Activated naive CD4-positive, alpha-beta T cell treated with anti-CD3 and anti-CD28 coated beads for 36 hours (primary cell): ENCODE measurements around the gene OTOG. TPM values are rescaled to one million over a fixed set of nuclear protein-coding genes. Genes with fewer than 3 reads are reported as not detected.

Experiments
- CTCF ChIA-PET: fragments of 350-600 bp; sonication (Branson Sonifier 250); formaldehyde crosslinking; loops from one replicate; lab custom pipeline; 2021; ENCODE audit warnings: antibody characterized with exemption; lab: Charles Lee
- DNase-seq: peaks from one replicate; pipeline ENCODE4 v3.0.0-alpha.2; 2020
- H3K27ac Mint-ChIP-seq: one replicate; pipeline ENCODE4 v1.8.0; 2021; ENCODE audit warnings: mild to moderate bottlenecking, mixed read lengths
- H3K27me3 Mint-ChIP-seq: one replicate; pipeline ENCODE4 v1.8.0; 2021; ENCODE audit warnings: low read depth, mixed read lengths
- H3K36me3 Mint-ChIP-seq: one replicate; pipeline ENCODE4 v1.8.0; 2021; ENCODE audit warnings: low read depth, mixed read lengths
- H3K4me1 Mint-ChIP-seq: one replicate; pipeline ENCODE4 v1.8.0; 2021; ENCODE audit warnings: low read depth, mixed read lengths
- H3K4me3 Mint-ChIP-seq: one replicate; pipeline ENCODE4 v1.8.0; 2021; ENCODE audit warnings: mild to moderate bottlenecking, moderate library complexity, mixed read lengths
- H3K9me3 Mint-ChIP-seq: one replicate; pipeline ENCODE4 v1.8.0; 2021; ENCODE audit warnings: mixed read lengths
- intact Hi-C: fragments of 100-400 bp; cut with micrococcal nuclease; formaldehyde crosslinking; loops from one replicate; pipeline ENCODE4 v1.15.1; 2023
- total RNA-seq, 2 experiments: library from RNA; stranded (reverse); gene quantifications; one replicate each; pipeline ENCODE4 v1.2.3, GENCODE V29; 2021

Gene OTOG
- total RNA-seq, 2 experiments from 2014 or later = not detected

DNA sequence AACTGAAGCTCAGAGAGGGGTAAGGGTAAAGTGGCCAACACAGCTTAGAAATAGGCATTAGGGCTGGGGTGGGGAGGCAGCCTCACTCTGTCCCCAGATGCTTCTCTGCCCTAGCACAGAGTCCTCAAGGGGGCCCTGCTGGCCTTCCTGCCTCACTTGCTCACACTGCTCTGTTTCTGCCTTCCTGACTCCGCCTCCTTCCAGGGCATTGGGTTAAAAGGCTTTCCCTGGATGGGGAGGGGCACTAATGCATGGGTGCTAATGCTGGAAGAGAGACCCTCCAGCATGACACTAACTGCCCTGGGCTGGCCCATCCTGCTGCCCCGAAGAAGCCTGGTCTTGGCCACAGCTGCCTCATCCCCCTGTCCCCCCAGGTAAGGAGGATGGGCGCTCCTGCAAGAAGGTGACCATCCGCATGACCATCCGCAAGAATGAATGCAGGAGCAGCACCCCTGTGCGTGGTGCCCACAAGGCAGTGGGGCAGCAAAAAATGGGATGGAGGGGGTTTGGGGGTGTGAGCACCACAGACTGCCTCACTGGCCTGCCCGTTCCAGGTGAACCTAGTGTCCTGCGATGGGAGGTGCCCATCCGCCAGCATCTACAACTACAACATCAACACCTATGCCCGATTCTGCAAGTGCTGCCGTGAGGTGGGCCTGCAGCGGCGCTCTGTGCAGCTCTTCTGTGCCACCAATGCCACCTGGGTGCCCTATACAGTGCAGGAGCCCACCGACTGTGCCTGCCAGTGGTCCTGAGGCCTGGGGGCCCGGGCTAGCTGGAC lies 98.3 kb downstream of the OTOG start:
- Mint-ChIP-seq H3K27ac (no peak overlapping the region), H3K27me3 (peaks cover 14% of the 10 kb centered on the region), H3K4me1 (no peaks in the 10 kb centered on the region), H3K36me3 (no peaks in the 10 kb centered on the region), H3K9me3 (peaks cover 2% of the 10 kb centered on the region), H3K4me3 (no peak overlapping the region)
- CTCF ChIA-PET = no interaction called here
- intact Hi-C loops = no loop called here
- no peak for DNase-seq

DNA sequence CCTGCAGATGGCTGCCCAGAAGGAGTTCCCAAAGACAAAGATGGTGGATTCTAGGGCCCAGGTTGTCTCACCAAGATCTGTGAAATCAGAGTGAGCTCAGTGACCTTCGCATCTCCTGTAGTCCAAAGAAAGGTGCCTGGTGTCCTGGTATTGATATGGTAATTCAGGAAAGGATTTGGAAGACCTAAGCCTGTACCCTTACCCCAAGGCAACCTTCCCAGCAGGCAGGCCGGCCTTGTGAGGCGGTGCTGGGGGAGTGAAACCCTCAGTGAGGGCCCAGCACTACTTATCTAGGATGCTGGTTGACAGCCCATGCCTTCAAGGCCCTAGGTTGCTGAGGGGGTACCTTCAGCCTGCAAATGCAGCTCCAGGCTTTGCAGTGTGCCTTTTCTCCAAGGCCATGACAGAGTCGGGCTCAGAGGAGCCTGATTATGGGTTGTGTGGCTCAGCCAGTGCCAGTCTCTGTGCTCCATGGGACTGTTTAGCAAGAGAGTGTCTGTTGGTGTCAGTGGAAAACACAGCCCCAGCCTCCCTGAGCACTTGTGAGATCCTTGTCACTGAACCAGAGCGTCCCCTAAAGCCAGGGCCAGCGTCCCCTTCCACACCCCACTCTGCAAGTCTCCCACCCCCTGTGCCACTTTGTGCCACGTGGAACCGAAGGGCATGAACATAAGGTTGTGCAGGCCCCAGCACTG lies 99.5 kb downstream of the OTOG start:
- Mint-ChIP-seq H3K36me3 (no peaks in the 10 kb centered on the region), H3K27ac (no peak overlapping the region), H3K4me1 (no peaks in the 10 kb centered on the region), H3K27me3 (peaks cover 20% of the 10 kb centered on the region), H3K4me3 (no peak overlapping the region), H3K9me3 (peaks cover 2% of the 10 kb centered on the region)
- no peak for DNase-seq
- intact Hi-C loops = no loop called here
- CTCF ChIA-PET = no interaction called here

DNA sequence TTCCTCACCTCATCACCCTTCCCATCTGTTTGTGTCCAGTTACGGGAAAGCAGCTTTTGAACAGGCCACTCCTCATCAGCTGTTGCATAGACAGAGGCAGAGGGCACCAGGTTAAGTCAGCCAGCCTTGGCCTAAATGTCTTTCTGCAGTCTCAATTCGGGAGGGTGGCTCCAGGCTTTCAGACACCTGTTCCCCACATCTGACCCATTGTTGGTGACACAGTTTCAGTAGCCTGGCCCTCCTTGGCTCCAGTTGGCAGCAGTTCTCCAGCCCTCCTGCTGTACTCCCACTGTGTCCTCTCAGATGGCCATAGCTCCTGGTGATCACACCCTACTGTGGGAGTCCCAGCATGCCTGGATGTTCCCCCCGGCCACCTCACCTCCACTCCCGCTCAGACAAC lies 101.5 kb downstream of the OTOG start:
- Mint-ChIP-seq H3K4me1 (no peaks in the 10 kb centered on the region), H3K4me3 (no peak overlapping the region), H3K27me3 (peaks cover 20% of the 10 kb centered on the region), H3K9me3 (peaks cover 2% of the 10 kb centered on the region), H3K36me3 (no peaks in the 10 kb centered on the region), H3K27ac (no peak overlapping the region)
- DNase-seq = no peak
- intact Hi-C loops = no loop called here
- CTCF ChIA-PET = no interaction called here

DNA sequence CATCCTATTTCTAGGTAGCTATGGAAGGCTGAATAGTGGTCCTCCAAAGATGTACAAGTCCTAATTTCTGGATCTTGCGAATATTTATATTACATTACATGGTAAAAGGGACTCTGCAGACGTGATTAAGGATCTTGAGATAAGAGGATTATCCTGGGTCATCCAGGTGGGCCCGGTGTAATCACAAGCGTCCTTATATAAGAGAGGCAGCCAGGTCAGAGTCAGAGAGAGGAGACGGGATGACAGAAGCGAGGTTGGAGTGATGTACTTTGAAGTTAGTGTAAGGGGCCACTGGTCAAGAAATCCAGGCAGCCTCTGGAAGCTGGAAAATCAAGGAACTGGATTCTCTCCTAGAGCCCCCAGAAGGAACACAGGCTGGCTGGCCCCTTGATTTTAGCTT lies 102.2 kb downstream of the OTOG start:
- no peaks in the 10 kb centered on the region for H3K36me3 Mint-ChIP-seq
- CTCF ChIA-PET = no interaction called here

DNA sequence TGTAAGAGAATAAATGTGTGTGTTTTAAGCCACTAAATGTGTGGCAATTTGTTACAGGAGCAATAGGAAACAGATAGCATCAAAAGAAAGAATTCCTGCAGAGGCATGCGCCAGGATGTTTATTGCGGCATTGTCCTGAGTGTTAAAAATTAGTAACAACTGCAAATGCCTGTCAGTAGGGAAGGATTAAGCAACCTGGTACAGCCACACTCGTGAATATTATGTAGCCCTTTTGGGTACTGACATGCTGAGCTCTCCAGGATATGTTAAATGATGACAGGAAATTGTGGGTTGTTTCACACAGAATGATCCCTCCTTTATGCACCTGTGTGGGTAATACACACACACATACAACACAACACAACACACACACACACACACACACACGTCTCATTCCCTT lies 102.6 kb downstream of the OTOG start:
- CTCF ChIA-PET = no interaction called here
- H3K27me3 Mint-ChIP-seq = peaks cover 20% of the 10 kb centered on the region

More for the DNA sequence above, 102.2 kb downstream of the OTOG start:
- no peak for DNase-seq
- no peaks in the 10 kb centered on the region for H3K4me1 Mint-ChIP-seq
- peaks cover 20% of the 10 kb centered on the region for H3K27me3 Mint-ChIP-seq
- peaks cover 2% of the 10 kb centered on the region for H3K9me3 Mint-ChIP-seq
- no peak overlapping the region for H3K27ac Mint-ChIP-seq
- no peak overlapping the region for H3K4me3 Mint-ChIP-seq
- intact Hi-C loops = no loop called here

DNA sequence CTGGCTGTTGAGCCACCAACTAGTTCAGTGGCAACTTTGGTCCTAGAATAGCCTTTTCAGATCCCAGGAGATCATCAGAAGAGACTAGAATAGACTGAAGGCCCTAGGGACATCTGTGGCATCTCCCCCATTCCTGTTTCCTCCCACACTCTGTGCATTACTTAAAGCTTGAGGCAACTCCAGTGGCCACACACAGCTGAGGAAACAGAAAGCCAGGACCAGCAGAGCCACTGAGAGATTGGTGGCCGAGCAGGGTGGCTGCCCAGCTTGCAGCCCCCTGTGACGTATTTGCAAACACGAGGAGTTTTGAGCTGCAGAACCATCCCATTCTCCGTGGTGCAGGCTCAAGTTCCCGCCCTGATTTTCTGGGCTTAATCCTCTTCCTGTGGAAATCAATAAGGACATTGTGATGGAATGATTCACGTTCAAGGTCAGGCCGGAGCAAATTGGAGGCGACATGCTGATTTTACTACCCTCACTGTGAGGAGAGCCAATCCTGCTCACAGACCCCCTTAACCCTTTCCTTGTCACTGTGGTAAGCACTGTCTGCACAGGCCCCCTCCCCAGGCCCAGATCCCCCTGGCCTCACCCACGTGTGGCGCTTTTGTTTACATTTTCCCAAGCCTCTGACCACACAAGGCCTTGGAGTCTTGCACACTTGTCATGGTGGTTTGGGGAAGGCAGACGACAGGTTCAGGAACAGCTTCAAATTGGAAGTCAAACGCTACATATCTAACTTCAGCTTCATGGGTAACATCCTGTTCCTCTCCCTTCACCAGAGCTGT lies 103.3 kb downstream of the OTOG start:
- CTCF ChIA-PET = no interaction called here
- Mint-ChIP-seq H3K9me3 (peaks cover 6% of the 10 kb centered on the region), H3K27me3 (peaks cover 20% of the 10 kb centered on the region), H3K4me3 (no peak overlapping the region), H3K36me3 (no peaks in the 10 kb centered on the region), H3K27ac (no peak overlapping the region), H3K4me1 (no peaks in the 10 kb centered on the region)
- DNase-seq = no peak
- intact Hi-C loops = no loop called here

More for the DNA sequence above, 102.6 kb downstream of the OTOG start:
- intact Hi-C loops = no loop called here
- H3K36me3 Mint-ChIP-seq = no peaks in the 10 kb centered on the region
- peaks cover 2% of the 10 kb centered on the region for H3K9me3 Mint-ChIP-seq
- H3K27ac Mint-ChIP-seq = no peak overlapping the region
- no peaks in the 10 kb centered on the region for H3K4me1 Mint-ChIP-seq
- no peak overlapping the region for H3K4me3 Mint-ChIP-seq
- DNase-seq = no peak

DNA sequence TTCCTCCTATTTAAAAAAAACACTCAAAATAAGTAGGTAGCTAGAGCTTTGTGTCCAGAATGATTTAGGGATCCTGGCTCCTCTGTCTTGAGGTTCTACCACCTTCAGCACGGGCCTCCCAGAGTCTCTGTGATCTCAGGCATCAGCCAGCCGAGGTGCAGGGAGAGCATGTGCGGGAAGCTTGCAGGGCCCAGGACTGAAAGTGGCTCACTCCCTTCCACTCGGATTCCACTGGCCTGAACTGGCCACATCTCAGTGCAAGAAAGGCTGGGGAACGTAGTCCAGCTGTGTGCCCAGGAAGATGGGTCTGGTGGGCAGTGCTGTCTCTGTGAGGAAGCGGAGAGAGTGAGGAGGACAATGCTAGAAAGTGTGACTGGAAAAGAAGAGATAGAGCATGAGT lies 104.0 kb downstream of the OTOG start:
- no peak overlapping the region for H3K4me3 Mint-ChIP-seq
- no peak for DNase-seq
- H3K4me1 Mint-ChIP-seq = no peaks in the 10 kb centered on the region
- peaks cover 8% of the 10 kb centered on the region for H3K9me3 Mint-ChIP-seq
- CTCF ChIA-PET = interaction anchor here (1.0 kb wide), 1 partner anchor 123 kb away, joined by 3 read pairs; no protein-coding TSS in a partner anchor
- peaks cover 20% of the 10 kb centered on the region for H3K27me3 Mint-ChIP-seq
- H3K27ac Mint-ChIP-seq = no peak overlapping the region
- intact Hi-C loops = no loop called here
- no peaks in the 10 kb centered on the region for H3K36me3 Mint-ChIP-seq

DNA sequence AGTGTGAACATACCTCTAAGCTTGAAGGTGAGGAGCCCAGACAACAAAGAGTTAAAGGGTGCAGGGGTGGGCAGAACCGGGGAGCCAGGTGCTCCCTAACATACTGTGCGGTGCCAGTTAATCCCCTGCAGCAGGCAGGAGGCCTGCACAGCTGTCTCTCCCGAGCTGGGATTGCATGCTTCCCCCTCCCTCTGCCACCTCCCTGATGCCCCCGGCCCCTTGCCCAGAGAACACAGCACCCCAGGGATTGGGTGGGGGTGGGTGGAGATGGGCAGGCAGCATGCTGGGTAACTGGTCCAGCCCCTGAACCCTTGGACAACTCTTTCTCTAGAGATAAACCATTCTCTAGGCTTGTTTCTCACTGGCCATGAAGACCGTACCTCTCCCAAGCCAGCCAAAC lies 104.6 kb downstream of the OTOG start:
- no peaks in the 10 kb centered on the region for H3K4me1 Mint-ChIP-seq
- no peak overlapping the region for H3K4me3 Mint-ChIP-seq
- intact Hi-C loops = no loop called here
- no peak overlapping the region for H3K27ac Mint-ChIP-seq
- no peaks in the 10 kb centered on the region for H3K36me3 Mint-ChIP-seq
- DNase-seq = no peak
- H3K9me3 Mint-ChIP-seq = peaks cover 8% of the 10 kb centered on the region
- peaks cover 20% of the 10 kb centered on the region for H3K27me3 Mint-ChIP-seq
- CTCF ChIA-PET = interaction anchor here (1.0 kb wide), 1 partner anchor 124 kb away, joined by 3 read pairs; no protein-coding TSS in a partner anchor

DNA sequence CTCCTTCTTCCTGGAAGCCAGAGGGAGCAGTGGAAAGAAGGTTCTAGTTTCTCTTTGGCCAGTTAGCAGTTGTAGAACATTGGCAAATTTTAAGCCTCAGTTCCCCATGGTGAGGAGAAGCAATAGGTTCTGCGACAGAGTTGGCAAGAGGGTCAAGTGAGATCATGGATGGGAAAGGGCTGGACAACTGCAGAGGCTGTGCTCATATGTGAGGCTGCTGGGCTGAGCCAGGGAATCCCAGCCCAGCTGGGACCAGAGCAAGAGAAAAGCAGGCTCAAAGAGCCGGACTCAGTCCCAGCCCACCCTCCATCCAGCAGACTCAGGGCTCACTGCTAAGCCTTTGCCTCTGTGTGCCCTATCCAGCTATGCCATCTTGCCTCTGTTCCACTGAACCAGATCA lies 105.5 kb downstream of the OTOG start:
- DNase-seq = no peak
- H3K4me1 Mint-ChIP-seq = no peaks in the 10 kb centered on the region
- H3K27ac Mint-ChIP-seq = no peak overlapping the region
- no peaks in the 10 kb centered on the region for H3K36me3 Mint-ChIP-seq
- no peak overlapping the region for H3K4me3 Mint-ChIP-seq
- intact Hi-C loops = no loop called here
- CTCF ChIA-PET = no interaction called here
- peaks cover 20% of the 10 kb centered on the region for H3K27me3 Mint-ChIP-seq
- H3K9me3 Mint-ChIP-seq = peaks cover 7% of the 10 kb centered on the region

DNA sequence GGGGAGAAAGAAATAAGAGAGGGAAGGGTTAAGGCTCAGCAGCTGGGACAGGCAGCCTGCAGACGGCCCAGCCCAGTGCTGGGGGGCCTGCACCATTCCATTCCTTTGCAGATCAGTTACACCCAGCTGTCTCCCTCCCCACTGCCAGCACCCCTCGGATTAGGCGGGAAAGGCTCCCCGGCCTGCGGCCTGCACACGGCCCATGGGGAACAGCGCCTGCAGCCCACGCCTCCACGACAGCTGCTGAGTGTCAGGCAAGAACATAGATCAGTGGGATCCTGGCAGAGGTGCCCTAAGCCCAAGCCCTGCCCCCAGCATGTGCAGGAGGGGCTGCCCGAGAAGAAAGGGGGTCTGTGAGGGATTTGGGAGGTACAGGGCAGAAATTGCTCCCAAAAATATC lies 106.6 kb downstream of the OTOG start:
- Mint-ChIP-seq H3K4me1 (no peaks in the 10 kb centered on the region), H3K27ac (no peak overlapping the region), H3K9me3 (peaks cover 6% of the 10 kb centered on the region), H3K27me3 (peaks cover 18% of the 10 kb centered on the region), H3K4me3 (no peak overlapping the region), H3K36me3 (no peaks in the 10 kb centered on the region)
- intact Hi-C loops = no loop called here
- CTCF ChIA-PET = no interaction called here
- no peak for DNase-seq

DNA sequence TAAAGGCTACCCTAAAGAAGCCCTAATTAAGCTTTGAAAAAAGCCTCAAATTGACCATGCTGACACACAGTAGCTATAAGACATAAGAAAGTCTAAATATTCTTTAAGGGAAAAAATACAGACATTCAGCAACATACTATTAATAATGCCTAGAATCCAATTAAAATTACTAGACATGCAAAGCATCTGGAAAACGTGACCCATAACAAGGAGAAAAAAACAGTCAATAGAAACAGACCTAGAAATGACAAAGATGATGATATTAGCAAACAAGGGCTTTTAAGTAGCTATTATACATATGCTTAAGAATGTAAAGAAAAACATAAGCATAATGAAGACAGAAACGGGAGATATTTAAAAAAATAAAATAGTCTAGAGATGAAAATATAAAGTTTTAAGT lies 108.6 kb downstream of the OTOG start:
- no peak overlapping the region for H3K4me3 Mint-ChIP-seq
- DNase-seq = no peak
- H3K27me3 Mint-ChIP-seq = peaks cover 5% of the 10 kb centered on the region

DNA sequence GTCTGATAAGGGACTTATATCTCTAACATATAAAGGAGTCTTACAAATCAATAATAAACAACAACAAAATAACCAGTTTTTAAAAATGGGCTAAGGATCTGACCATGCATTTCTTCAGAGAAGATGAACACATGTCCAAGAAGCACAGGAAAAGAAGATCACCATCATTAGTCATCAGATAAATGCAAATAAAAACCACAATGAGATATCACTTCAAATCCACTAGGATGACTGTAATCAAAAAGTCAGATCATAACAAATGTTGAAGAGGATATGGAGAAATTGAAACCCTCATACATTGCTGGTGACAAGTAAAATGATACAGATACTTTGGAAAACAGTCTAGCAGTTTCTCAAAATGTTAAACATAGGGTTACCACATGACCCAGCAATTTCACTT lies 111.2 kb downstream of the OTOG start:
- intact Hi-C loops = no loop called here

More for the DNA sequence above, 108.6 kb downstream of the OTOG start:
- Mint-ChIP-seq H3K27ac (no peak overlapping the region), H3K36me3 (no peaks in the 10 kb centered on the region), H3K4me1 (no peaks in the 10 kb centered on the region), H3K9me3 (peaks cover 6% of the 10 kb centered on the region)
- CTCF ChIA-PET = no interaction called here
- intact Hi-C loops = no loop called here

More for the DNA sequence above, 111.2 kb downstream of the OTOG start:
- Mint-ChIP-seq H3K4me3 (no peak overlapping the region), H3K27ac (no peak overlapping the region), H3K27me3 (peaks cover 6% of the 10 kb centered on the region), H3K4me1 (no peaks in the 10 kb centered on the region), H3K9me3 (peaks cover 6% of the 10 kb centered on the region), H3K36me3 (no peaks in the 10 kb centered on the region)
- no peak for DNase-seq
- CTCF ChIA-PET = no interaction called here
